ENCODE data around the gene MTX1. TPM values are rescaled to one million over a fixed set of nuclear protein-coding genes. Genes with fewer than 3 reads are reported as not detected.
A peak's percentile ranks its signal among the peaks of the same experiment; 100 is the strongest.

MTX1 gene
- total and polyA plus RNA-seq, 9 of the 15 experiments (the other 6 are each of a cell fraction or from before 2014, with no cell fraction given): 29.1 to 98.4 (median 66.9) TPM

DNA sequence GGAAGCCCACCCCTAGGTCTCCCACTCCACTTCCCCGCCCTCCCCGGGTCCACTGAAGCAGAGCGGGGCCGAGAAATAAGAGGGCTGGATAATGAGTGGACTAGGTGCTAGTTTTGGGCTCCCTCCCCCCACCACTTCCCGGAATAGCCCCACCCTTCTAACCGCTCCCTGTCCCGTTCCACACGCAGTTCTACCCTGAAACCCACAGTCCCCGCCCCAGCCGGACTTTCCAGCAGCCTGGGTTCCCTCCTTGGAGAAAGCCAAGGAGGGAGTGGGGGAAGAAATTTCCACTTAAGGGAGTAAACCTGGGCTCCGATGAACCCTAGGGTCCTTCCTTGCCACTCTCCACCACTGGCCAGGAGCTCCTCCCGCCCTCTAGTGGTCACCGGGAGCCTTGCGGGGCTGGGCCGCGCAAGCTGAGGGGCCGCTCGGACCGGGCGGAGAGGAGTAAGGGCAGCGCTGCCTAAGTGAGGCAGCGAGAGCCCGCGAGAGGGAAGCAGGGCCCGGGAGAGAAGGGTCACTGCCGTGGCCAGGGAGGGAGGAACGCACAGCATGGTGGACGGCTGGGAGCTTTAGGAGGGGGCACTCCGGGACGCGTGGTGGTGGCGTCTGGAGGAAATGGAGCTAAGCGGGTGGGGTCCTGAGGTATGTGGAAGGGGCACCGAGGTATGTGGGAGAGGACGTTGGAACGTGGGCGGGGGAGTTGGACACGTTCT lies 15.1 kb upstream of the MTX1 start (continued):
- TF ChIP-seq, protein P1, sequence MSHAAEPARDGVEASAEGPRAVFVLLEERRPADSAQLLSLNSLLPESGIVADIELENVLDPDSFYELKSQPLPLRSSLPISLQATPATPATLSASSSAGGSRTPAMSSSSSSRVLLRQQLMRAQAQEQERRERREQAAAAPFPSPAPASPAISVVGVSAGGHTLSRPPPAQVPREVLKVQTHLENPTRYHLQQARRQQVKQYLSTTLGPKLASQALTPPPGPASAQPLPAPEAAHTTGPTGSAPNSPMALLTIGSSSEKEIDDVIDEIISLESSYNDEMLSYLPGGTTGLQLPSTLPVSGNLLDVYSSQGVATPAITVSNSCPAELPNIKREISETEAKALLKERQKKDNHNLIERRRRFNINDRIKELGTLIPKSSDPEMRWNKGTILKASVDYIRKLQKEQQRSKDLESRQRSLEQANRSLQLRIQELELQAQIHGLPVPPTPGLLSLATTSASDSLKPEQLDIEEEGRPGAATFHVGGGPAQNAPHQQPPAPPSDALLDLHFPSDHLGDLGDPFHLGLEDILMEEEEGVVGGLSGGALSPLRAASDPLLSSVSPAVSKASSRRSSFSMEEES (CRISPR knock-in tag; IDR thresholded peaks at IDR 0.05): no peak
- TF ChIP-seq XRCC5 (IDR thresholded peaks at IDR 0.05; ENCODE audit: low read depth, low read length) (peak; percentile 98), BRD4 (IDR thresholded peaks at IDR 0.05) (peak; percentile 60; the same call in 1 of the 2 replicates), ZNF766 (CRISPR knock-in tag; conservative IDR thresholded peaks at IDR 0.05) (0 out of 2 replicates have a peak, but pooled peaks have one; percentile 6), ZBTB7A (IDR thresholded peaks at IDR 0.05; ENCODE audit: borderline replicate concordance, control insufficient read depth, low read depth, low read length) (peak; percentile 89), ZNF224 (CRISPR knock-in tag; IDR thresholded peaks at IDR 0.05) (no peak), NCOA6 (IDR thresholded peaks at IDR 0.05) (no peak), ZBTB33 (CRISPR knock-in tag; IDR thresholded peaks at IDR 0.05) (no peak; the same call in 1 of the 2 replicates), HIVEP1 (CRISPR knock-in tag; IDR thresholded peaks at IDR 0.05) (no peak), MAZ (CRISPR knock-in tag; conservative IDR thresholded peaks at IDR 0.05 in 1 of 2, IDR thresholded peaks at IDR 0.05 in 1 of 2) (peak; percentile 88 to 93), ZNF75A (CRISPR knock-in tag; IDR thresholded peaks at IDR 0.05) (no peak), BCL6 (CRISPR knock-in tag; IDR thresholded peaks at IDR 0.05) (no peak), RBBP5 (IDR thresholded peaks at IDR 0.05; ENCODE audit: borderline replicate concordance, insufficient read depth, low read length, poor library complexity, severe bottlenecking) (no peak), MLX (CRISPR knock-in tag; conservative IDR thresholded peaks at IDR 0.05) (no peak), SP2 (IDR thresholded peaks at IDR 0.05; ENCODE audit: extremely low read depth, low read depth, low read length, poor library complexity, severe bottlenecking) (no peak), ZNF24 (IDR thresholded peaks at IDR 0.05) (peak; percentile 56; the same call in 1 of the 2 replicates), HBP1 (CRISPR knock-in tag; IDR thresholded peaks at IDR 0.05) (no peak)

Measured in K562 (cell line).